ENCODE results near the gene FXYD3.
A peak's percentile ranks its signal among the peaks of the same experiment; 100 is the strongest.

Gene FXYD3

DNA sequence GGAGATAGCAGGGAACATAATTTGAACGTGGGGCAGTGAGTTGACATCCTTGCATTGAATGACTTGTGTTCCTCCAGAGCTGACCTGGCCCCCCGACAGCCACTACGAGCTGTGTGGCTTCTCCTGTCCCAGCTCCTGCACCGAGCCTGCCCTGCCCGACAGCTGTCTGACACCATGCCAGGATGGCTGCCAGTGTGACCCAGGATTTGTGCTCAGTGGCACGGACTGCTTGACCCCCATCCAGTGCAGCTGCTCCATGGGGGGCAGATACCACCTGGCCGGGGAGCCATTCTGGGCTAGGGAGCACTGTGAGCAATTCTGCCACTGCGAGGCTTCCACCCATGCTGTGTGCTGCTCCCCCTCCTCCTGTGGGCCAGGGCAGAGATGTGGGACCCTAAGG, 29.2 kb upstream of the FXYD3 start:
- no peak overlapping the region for H3K9ac ChIP-seq (ENCODE audit: low read length)

GRCh38 chr19:35087393-35087792, 28.2 kb upstream of the FXYD3 start:
- H3K27ac ChIP-seq (ENCODE audit: low read length), result no peak overlapping the region

More for the DNA sequence above, 29.2 kb upstream of the FXYD3 start:
- H3K36me3 ChIP-seq (replicated peaks; ENCODE audit: low read depth, low read length), result no peaks in the 10 kb centered on the region
- H4K20me1 ChIP-seq (ENCODE audit: insufficient read depth, low read length), result no peaks in the 10 kb centered on the region
- no peaks in the 10 kb centered on the region; the same call in 1 of the 2 replicates for H3K27me3 ChIP-seq (ENCODE audit: low read depth, low read length)
- H3K4me1 ChIP-seq (ENCODE audit: low read length), result peaks cover 24% of the 10 kb centered on the region
- 0 out of 2 replicates have a peak overlapping the region, but pooled peaks have one; percentile 4 for H3K27ac ChIP-seq (ENCODE audit: low read length)
- H3K9me3 ChIP-seq (ENCODE audit: insufficient read depth, low read length), result no peaks in the 10 kb centered on the region
- TF ChIP-seq, protein P1, sequence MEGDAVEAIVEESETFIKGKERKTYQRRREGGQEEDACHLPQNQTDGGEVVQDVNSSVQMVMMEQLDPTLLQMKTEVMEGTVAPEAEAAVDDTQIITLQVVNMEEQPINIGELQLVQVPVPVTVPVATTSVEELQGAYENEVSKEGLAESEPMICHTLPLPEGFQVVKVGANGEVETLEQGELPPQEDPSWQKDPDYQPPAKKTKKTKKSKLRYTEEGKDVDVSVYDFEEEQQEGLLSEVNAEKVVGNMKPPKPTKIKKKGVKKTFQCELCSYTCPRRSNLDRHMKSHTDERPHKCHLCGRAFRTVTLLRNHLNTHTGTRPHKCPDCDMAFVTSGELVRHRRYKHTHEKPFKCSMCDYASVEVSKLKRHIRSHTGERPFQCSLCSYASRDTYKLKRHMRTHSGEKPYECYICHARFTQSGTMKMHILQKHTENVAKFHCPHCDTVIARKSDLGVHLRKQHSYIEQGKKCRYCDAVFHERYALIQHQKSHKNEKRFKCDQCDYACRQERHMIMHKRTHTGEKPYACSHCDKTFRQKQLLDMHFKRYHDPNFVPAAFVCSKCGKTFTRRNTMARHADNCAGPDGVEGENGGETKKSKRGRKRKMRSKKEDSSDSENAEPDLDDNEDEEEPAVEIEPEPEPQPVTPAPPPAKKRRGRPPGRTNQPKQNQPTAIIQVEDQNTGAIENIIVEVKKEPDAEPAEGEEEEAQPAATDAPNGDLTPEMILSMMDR (IDR thresholded peaks at IDR 0.05; ENCODE audit: low read depth, low read length), result no peak
- no peak for TF ChIP-seq EZH2phosphoT487 (IDR thresholded peaks at IDR 0.05; ENCODE audit: low read depth)
- no peaks in the 10 kb centered on the region for H3K79me2 ChIP-seq (ENCODE audit: low read length)
- H3K4me3 ChIP-seq (ENCODE audit: low read length), result no peak overlapping the region
- no peak overlapping the region for H2AFZ ChIP-seq (ENCODE audit: low read depth, low read length)
- peak overlapping the region; percentile 21 for H3K4me2 ChIP-seq (ENCODE audit: low read length)

GRCh38 chr19:35088131-35088913, 27.3 kb upstream of the FXYD3 start:
- Histone ChIP-seq H3K4me2 (ENCODE audit: low read length) (no peak overlapping the region), H3K27me3 (ENCODE audit: low read depth, low read length) (no peaks in the 10 kb centered on the region; the same call in 1 of the 2 replicates), H3K4me3 (ENCODE audit: low read length) (no peak overlapping the region), H3K9ac (ENCODE audit: low read length) (no peak overlapping the region), H3K9me3 (ENCODE audit: insufficient read depth, low read length) (no peaks in the 10 kb centered on the region), H4K20me1 (ENCODE audit: insufficient read depth, low read length) (no peaks in the 10 kb centered on the region), H3K4me1 (ENCODE audit: low read length) (peaks cover 24% of the 10 kb centered on the region), H2AFZ (ENCODE audit: low read depth, low read length) (no peak overlapping the region), H3K79me2 (ENCODE audit: low read length) (no peaks in the 10 kb centered on the region), H3K36me3 (replicated peaks; ENCODE audit: low read depth, low read length) (no peaks in the 10 kb centered on the region), H3K27ac (ENCODE audit: low read length) (no peak overlapping the region)
- no peak for TF ChIP-seq EZH2phosphoT487 (IDR thresholded peaks at IDR 0.05; ENCODE audit: low read depth)
- TF ChIP-seq, protein P1 (IDR thresholded peaks at IDR 0.05; ENCODE audit: low read depth, low read length), result no peak

More at GRCh38 chr19:35087393-35087792, 28.2 kb upstream of the FXYD3 start:
- TF ChIP-seq, protein P1 (IDR thresholded peaks at IDR 0.05; ENCODE audit: low read depth, low read length), result no peak
- no peak for TF ChIP-seq EZH2phosphoT487 (IDR thresholded peaks at IDR 0.05; ENCODE audit: low read depth)
- Histone ChIP-seq H3K4me2 (ENCODE audit: low read length) (no peak overlapping the region), H2AFZ (ENCODE audit: low read depth, low read length) (no peak overlapping the region), H3K9me3 (ENCODE audit: insufficient read depth, low read length) (no peaks in the 10 kb centered on the region), H3K9ac (ENCODE audit: low read length) (no peak overlapping the region), H3K4me3 (ENCODE audit: low read length) (no peak overlapping the region), H3K4me1 (ENCODE audit: low read length) (peaks cover 24% of the 10 kb centered on the region), H3K79me2 (ENCODE audit: low read length) (no peaks in the 10 kb centered on the region), H4K20me1 (ENCODE audit: insufficient read depth, low read length) (no peaks in the 10 kb centered on the region), H3K27me3 (ENCODE audit: low read depth, low read length) (no peaks in the 10 kb centered on the region; the same call in 1 of the 2 replicates), H3K36me3 (replicated peaks; ENCODE audit: low read depth, low read length) (no peaks in the 10 kb centered on the region)

GRCh38 chr19:35089554-35089953, 26.1 kb upstream of the FXYD3 start:
- H3K4me3 ChIP-seq (ENCODE audit: low read length), result no peak overlapping the region
- H3K27ac ChIP-seq (ENCODE audit: low read length), result no peak overlapping the region
- peaks cover 22% of the 10 kb centered on the region for H3K4me1 ChIP-seq (ENCODE audit: low read length)
- no peaks in the 10 kb centered on the region; the same call in 1 of the 2 replicates for H3K27me3 ChIP-seq (ENCODE audit: low read depth, low read length)
- H2AFZ ChIP-seq (ENCODE audit: low read depth, low read length), result no peak overlapping the region
- TF ChIP-seq EZH2phosphoT487 (IDR thresholded peaks at IDR 0.05; ENCODE audit: low read depth), result no peak
- TF ChIP-seq, protein P1 (IDR thresholded peaks at IDR 0.05; ENCODE audit: low read depth, low read length), result no peak
- H4K20me1 ChIP-seq (ENCODE audit: insufficient read depth, low read length), result no peaks in the 10 kb centered on the region
- H3K36me3 ChIP-seq (replicated peaks; ENCODE audit: low read depth, low read length), result no peaks in the 10 kb centered on the region
- H3K4me2 ChIP-seq (ENCODE audit: low read length), result no peak overlapping the region
- H3K79me2 ChIP-seq (ENCODE audit: low read length), result no peaks in the 10 kb centered on the region
- no peaks in the 10 kb centered on the region for H3K9me3 ChIP-seq (ENCODE audit: insufficient read depth, low read length)
- no peak overlapping the region for H3K9ac ChIP-seq (ENCODE audit: low read length)

Measured in OCI-LY3 (cell line).